Measurements from ENCODE around the gene SDCCAG8.
"Not testable (repeated sequence)": the region's sequence is repeated elsewhere in the genome, so short reads cannot be mapped to it uniquely, and the experiment has no call there.

Gene SDCCAG8

DNA sequence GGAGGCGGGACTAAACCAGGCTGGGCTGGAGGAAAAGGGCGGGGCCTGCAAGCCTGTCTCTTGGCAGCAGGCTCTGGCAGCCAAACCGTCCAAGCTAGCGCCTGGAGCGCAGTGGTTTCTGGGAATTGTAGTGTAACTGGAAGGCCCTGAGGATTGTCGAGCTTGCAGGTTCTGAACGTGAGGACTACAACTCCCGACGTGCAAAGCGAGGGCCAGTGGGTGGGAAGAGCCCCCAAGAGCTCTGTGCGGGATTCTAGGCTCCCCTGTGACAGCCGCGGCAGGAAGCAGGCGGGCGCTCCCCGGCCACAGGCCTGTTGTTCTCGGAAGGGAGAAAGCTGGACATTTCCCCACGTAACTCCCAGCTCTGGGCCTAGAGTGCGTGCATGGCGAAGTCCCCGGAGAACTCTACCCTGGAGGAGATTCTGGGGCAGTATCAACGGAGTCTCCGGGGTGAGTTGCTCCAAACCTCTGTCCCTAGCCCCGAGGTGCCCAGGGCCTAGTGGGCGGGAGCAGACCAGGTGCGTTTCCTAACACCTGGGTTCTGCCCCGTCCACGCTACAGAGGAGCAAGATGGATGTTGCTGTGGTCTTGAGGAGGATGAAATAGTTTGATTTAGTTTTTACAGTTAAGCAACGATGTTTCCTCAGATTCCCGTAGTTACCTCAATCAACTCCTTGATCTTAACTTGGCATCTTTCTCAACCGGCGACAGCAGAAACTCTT, at the start of gene SDCCAG8:
SDCCAG8 (plus strand) TSS at position 251 of the 722 bp plus-strand sequence; CDS start at position 384, 133 bp downstream.
- DNase-seq = peak; percentile 100

GRCh38 chr1:243211984-243212383, 43.9 kb upstream of the SDCCAG8 start:
- DNase-seq = not testable (repeated sequence)

DNA sequence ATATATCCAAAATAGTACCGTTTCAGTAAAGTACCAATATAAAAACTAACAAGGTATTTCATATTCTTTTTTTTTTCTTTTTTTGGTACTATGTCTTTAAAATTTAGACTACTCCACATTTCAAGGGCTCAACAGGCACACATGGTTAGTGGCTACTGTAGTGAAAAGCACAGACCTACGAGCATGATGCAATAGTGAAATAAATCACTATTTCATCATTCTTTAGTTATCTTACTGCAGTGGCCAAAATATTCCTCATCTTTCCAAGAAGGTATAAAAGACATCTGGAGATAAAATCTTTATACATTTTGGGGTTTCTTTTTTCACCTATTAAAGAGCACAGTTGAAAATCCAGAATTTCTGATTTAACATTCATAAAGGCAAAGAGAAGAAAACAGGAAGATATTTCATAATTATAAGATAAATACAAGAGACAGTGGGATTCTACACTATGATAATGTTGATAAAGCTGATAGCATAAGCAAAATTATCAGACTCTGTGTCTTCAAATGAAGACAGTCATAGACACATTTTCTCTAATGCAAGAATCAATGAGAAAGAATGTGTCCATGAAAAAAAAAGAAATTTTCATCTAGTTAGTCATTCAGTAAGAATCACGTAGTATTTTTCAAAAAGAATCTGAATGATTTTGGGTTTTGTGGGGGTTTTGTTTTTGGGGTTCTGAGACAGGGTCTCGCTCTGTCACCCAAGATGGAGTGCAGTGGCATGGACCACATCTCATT, 42.6 kb upstream of the SDCCAG8 start:
- no peak for DNase-seq

DNA sequence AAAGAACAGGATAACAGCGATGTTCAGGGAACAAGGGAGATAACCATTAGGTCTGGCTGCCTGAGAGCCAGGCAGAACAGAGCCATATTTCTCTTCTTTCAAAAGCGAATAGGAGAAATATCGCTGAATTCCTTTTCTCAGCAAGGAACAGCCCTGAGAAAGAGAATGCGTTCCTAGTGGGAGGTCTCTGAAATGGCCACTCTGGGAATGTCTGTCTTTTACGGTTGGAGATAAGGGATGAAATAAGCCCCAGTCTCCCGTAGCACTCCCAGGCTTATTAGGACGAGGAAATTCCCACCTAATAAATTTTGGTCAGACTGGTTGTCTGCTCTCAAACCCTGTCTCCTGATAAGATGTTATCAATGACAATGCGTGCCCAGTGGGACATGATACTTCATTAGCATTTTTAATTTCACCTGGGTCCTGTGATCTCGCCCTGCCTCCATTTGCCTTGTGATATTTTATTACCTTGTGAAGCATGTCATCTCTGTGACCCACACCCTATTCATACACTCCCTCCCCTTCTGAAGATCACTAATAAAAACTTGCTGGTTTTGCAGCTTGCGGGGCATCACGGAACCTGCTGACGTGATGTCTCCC, 40.5 kb upstream of the SDCCAG8 start:
- DNase-seq = not testable (repeated sequence)

DNA sequence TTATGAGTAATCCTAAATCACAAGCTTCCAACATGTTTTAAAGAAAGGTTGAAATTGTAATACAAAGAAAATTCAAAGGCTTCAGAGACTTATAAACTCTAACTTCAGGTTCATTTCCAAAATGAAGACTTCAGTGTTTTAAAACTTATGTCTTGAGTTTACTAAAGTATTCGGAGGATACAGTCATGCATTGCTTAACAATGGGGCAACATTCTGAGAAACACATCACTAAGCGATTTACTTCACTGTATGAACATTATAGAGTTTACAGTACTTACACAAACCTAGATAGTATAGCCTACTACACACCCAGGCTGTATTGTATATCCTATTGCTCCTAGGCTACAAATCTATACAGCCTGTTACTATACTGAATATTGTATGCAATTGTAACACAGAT, 39.1 kb upstream of the SDCCAG8 start:
- no peak for DNase-seq

DNA sequence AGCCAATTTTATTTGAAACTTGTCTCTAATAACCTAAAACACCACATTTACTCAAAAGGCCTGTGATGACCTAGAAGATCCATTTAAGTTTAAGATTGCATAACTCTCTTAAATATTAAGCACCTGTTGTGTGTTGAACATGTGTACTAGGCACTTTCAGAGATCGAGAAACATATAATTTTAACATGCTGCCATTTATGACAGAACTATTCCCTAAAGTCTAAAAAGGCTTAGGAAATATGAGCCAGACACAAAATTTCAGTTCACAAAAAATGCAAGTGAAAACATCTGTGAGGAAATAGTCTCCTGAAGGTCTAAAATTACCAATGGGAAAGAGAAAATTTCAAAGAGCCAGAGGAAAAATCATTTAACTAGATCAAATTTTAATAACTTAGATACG, 38.5 kb upstream of the SDCCAG8 start:
- no peak for DNase-seq

DNA sequence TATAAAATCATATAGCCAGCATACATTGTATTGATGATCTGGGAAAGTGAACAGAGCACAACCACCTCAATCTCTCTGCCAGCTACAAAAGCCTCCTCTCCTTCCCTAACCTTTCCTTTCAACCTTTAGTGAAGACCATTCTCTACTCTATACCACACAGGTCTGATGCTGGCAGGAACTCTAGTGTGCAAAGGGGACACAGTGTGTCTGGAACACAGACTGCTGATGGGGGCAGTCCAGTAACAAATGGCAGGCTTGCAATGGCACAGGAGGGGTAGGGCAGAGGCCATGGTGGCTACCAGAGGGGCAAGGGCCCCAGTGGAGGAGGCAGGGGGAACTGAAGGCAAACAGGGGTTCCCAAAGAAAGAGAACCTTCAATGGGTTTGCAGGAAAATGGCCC, 37.8 kb upstream of the SDCCAG8 start:
- DNase-seq = no peak

GRCh38 chr1:243227622-243228021, 28.2 kb upstream of the SDCCAG8 start:
- no peak for DNase-seq

DNA sequence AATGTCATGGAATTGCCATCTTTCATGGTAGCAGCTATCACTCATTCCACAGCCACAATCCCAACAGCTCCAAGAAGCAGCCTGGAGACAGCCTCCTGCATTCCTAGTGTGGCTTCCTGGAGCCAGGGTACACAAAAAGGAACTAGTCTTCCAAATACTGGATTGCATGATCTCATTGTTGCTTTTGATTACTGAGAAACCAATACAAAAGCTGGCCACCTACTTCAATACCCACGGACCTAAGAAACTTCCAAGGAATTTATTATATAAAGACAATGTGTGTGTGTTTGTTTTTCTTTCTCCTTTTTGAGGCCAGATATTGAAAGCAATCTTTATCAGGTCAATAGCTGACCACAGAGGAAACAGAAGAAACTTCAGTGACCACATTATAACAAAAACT, 26.3 kb upstream of the SDCCAG8 start:
- DNase-seq = no peak

- no peak for DNase-seq
Measured at GRCh38 chr1:243230914-243231313, 24.9 kb upstream of the SDCCAG8 start.

DNA sequence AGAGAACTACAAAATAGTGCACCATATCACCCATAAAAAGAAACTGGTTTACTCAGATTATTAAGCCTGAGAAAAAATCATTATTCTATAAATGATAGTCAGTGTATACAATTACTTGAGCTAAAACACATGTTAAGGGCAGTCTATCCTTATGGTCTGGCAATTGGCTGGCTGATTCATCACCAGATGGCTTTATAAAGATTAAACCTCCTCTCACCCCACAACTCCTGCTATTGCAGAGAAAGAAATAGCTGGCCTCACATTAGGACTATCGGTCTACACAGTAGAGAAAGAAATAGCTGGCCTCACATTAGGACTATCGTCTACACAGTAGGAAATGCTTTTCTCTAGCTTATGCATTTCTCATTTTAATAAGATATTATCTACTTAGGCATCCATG, 21.9 kb upstream of the SDCCAG8 start:
- DNase-seq = no peak

DNA sequence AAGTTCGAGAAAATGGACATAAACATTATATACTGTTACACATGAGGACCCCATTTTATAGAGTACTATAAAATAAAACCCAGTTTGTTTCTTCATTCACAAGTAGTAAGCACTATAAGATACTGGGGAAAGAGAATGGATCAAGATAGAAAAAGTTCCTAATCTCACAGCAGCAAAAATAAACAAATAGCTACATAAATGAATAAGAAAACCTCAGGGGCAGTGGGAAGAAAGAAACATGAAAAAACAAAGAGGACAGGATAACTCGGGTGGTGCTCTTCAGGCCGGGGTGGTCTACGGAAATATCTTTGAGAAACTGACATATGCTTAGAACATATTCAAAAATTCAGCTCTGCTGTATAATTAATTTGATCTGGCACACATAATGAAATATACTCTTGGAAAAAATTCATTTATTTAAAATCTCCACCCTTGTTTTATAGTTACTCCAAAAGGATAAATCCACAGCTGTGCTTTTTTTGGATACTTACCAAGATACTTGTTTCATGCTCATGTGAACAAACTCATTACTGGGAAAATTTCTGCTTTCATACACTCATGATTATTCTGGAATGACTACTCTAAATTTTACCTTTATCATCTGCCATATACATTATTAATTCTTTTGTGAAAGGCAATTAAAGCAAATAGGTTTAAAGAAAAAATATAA, 20.7 kb upstream of the SDCCAG8 start:
- no peak for DNase-seq

- no peak for DNase-seq
Measured at GRCh38 chr1:243236604-243237252, 19.1 kb upstream of the SDCCAG8 start.

- DNase-seq = no peak
Measured at GRCh38 chr1:243244432-243244841, 11.4 kb upstream of the SDCCAG8 start.

DNA sequence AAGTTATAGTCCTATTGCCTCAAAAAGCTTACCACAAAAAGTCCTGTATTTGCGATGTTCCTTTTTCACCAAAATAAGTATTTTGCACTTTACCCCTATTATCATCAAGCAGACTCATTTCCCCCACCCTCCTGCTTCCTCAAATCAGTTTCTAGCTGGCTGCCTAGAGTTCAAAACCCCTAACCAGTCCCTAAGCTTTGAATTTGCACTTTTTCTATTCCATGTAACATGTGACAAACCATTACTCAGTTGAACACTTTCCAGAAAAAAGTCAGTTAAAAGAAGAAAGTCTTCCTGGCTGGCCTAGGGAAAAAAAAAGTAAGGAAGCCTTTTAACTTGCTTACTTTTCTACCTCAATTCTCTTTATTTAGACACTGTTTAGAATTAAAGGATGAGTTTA, 8.9 kb upstream of the SDCCAG8 start:
- DNase-seq = no peak

DNA sequence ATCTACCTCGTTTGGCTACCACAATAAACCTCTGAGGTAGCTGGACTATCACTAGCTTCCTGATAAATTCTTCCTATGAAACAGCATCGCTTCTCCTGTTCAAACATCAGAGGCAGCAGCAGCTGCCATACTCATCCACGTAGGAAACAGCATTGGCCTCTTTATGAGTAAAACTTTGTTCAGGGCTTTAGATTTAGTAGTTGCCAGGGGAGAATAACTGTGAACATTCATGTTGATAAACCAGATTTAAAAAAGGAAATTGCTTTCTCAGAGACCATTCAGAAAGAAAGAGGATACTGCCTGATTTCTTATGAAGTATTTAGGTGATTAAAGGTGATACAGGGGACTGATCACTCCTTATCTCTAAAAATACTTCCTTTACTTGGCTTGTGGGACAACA, 7.9 kb upstream of the SDCCAG8 start:
- DNase-seq = no peak

GRCh38 chr1:243249214-243249613, 6.6 kb upstream of the SDCCAG8 start:
- no peak for DNase-seq

DNA sequence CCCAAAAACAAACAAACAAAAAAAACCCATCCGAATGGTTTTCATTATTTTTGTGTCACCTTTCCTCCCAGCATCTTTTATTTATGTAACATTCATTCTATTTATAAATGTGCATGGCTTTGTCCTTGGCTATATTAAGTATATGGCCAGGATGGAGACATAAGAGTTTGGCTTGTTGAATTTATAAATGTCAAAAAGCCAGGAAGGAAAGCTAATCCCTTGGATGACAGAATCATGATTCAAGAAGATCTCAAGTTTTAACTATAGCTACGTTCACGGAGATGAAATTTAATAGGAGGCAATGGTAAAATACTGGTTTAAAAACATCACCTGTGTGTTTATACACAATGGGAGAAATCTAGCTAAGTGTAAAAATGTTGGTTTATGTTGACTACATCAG, 5.7 kb upstream of the SDCCAG8 start:
- no peak for DNase-seq

DNA sequence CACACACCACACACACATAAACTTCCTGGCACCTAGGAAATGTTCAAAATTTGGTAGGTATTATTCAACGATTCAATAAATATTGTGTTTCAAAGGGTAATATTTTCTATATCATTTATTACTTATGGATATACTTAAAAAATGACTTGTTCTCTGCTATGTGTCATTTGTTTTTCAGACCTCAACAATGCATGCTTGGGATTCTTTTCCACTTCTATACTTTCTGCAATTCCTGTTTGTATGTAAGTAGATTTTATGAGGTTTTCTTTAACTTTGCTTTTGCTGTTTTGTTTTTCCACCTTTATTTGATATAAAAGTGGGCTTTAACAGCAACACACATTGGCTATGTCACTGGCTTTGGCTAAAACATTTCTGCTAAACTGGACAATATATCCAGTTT, 4.3 kb upstream of the SDCCAG8 start:
- DNase-seq = no peak

DNA sequence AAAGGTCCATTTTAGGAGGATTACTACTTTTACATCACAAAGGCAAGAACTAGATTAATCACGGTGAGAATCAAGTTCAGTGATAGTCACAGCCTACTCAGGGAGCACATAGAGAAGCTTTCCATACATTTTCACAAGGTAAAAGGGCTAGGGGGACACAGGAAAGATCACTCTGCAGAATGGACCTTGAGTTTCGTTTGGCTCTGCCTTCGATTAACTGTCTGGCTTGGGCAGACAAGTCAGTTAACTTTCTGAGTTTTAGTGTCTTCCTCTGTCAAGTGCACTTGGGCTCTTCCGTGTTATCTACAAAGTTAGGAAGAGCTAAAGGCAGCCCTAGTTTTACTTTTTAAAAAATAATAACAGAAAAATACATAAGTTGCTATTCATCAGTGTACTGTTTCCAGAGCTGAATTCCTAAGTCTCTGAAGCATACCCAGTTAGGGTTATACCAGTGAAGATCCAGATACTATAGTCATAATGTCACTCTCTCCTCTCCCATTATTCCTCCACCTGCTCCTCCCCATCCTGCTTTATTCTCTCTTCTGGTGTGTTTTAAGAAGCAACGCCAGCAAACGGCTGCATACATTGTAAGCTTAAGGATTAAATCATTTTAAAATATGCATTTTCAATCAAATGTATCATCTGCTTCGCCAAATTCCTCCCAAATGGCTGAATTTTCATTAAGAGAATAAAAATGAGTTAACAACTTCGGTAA, 2.5 kb upstream of the SDCCAG8 start:
- DNase-seq = no peak

DNA sequence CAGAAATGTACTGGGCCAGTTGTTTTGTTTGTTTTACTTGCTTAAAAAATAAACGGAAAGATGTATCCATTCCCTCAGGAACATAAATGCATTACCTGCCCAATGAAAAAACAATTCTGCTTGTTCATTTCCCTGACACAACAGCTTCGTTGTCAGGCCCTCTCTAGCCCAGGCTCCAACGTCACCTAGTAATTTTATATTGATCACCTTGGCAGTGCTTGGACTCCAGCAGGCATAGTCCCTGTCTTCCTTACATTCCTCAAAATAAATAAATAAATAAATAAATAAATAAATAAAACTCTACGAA, 2.0 kb upstream of the SDCCAG8 start:
- DNase-seq = no peak

- DNase-seq = peak; percentile 67
Measured at GRCh38 chr1:243254233-243254926, 1.5 kb upstream of the SDCCAG8 start.

Measured in NCI-H1092 (cell line).